ENCODE data around the gene KCNIP4.

KCNIP4 gene

GRCh38 chr4:21680326-21680898 lies 268.2 kb downstream of the KCNIP4 start:
- Histone ChIP-seq H3K27ac (ENCODE audit: low read depth, low read length) (no peak overlapping the region), H3K4me1 (ENCODE audit: insufficient read depth, low read length) (no peaks in the 10 kb centered on the region), H3K4me3 (ENCODE audit: low read depth in 1 of 2, low read length in 2 of 2) (no peak overlapping the region), H3K27me3 (ENCODE audit: control insufficient read depth in 1 of 2, insufficient read depth in 2 of 2, low read length in 2 of 2) (no peaks in the 10 kb centered on the region), H3K36me3 (ENCODE audit: insufficient read depth, low read length) (no peaks in the 10 kb centered on the region), H3K9ac (ENCODE audit: low read length) (no peak overlapping the region), H3K9me3 (ENCODE audit: low read length) (no peaks in the 10 kb centered on the region)

- H3K27me3 ChIP-seq (ENCODE audit: control insufficient read depth in 1 of 2, insufficient read depth in 2 of 2, low read length in 2 of 2) = no peaks in the 10 kb centered on the region
- no peak overlapping the region for H3K9ac ChIP-seq (ENCODE audit: low read length)
- no peaks in the 10 kb centered on the region for H3K36me3 ChIP-seq (ENCODE audit: insufficient read depth, low read length)
- no peaks in the 10 kb centered on the region for H3K4me1 ChIP-seq (ENCODE audit: insufficient read depth, low read length)
- no peak overlapping the region for H3K4me3 ChIP-seq (ENCODE audit: low read depth in 1 of 2, low read length in 2 of 2)
- no peak overlapping the region for H3K27ac ChIP-seq (ENCODE audit: low read depth, low read length)
- no peaks in the 10 kb centered on the region for H3K9me3 ChIP-seq (ENCODE audit: low read length)
These were observed 269.9 kb downstream of the KCNIP4 start for GRCh38 chr4:21678711-21679110.

- H3K9ac ChIP-seq (ENCODE audit: low read length) = no peak overlapping the region
- H3K27me3 ChIP-seq (ENCODE audit: control insufficient read depth in 1 of 2, insufficient read depth in 2 of 2, low read length in 2 of 2) = no peaks in the 10 kb centered on the region
- no peak overlapping the region for H3K27ac ChIP-seq (ENCODE audit: low read depth, low read length)
- no peaks in the 10 kb centered on the region for H3K4me1 ChIP-seq (ENCODE audit: insufficient read depth, low read length)
- H3K4me3 ChIP-seq (ENCODE audit: low read depth in 1 of 2, low read length in 2 of 2) = no peak overlapping the region
- H3K9me3 ChIP-seq (ENCODE audit: low read length) = no peaks in the 10 kb centered on the region
- H3K36me3 ChIP-seq (ENCODE audit: insufficient read depth, low read length) = no peaks in the 10 kb centered on the region
These were observed 271.4 kb downstream of the KCNIP4 start for GRCh38 chr4:21677173-21677572.

GRCh38 chr4:21664355-21664754 lies 284.2 kb downstream of the KCNIP4 start:
- no peaks in the 10 kb centered on the region for H3K27me3 ChIP-seq (ENCODE audit: control insufficient read depth in 1 of 2, insufficient read depth in 2 of 2, low read length in 2 of 2)
- H3K9ac ChIP-seq (ENCODE audit: low read length) = no peak overlapping the region
- no peak overlapping the region for H3K27ac ChIP-seq (ENCODE audit: low read depth, low read length)
- H3K4me1 ChIP-seq (ENCODE audit: insufficient read depth, low read length) = peaks cover 6% of the 10 kb centered on the region
- no peaks in the 10 kb centered on the region for H3K36me3 ChIP-seq (ENCODE audit: insufficient read depth, low read length)
- no peaks in the 10 kb centered on the region for H3K9me3 ChIP-seq (ENCODE audit: low read length)
- H3K4me3 ChIP-seq (ENCODE audit: low read depth in 1 of 2, low read length in 2 of 2) = no peak overlapping the region

GRCh38 chr4:21656832-21657231 lies 291.7 kb downstream of the KCNIP4 start:
- H3K27ac ChIP-seq (ENCODE audit: low read depth, low read length) = no peak overlapping the region
- no peak overlapping the region for H3K9ac ChIP-seq (ENCODE audit: low read length)
- H3K36me3 ChIP-seq (ENCODE audit: insufficient read depth, low read length) = no peaks in the 10 kb centered on the region
- H3K4me1 ChIP-seq (ENCODE audit: insufficient read depth, low read length) = peaks cover 19% of the 10 kb centered on the region
- H3K27me3 ChIP-seq (ENCODE audit: control insufficient read depth in 1 of 2, insufficient read depth in 2 of 2, low read length in 2 of 2) = no peaks in the 10 kb centered on the region
- no peaks in the 10 kb centered on the region for H3K9me3 ChIP-seq (ENCODE audit: low read length)
- H3K4me3 ChIP-seq (ENCODE audit: low read depth in 1 of 2, low read length in 2 of 2) = no peak overlapping the region

- no peaks in the 10 kb centered on the region for H3K9me3 ChIP-seq (ENCODE audit: low read length)
- no peaks in the 10 kb centered on the region for H3K36me3 ChIP-seq (ENCODE audit: insufficient read depth, low read length)
- no peak overlapping the region for H3K27ac ChIP-seq (ENCODE audit: low read depth, low read length)
- H3K9ac ChIP-seq (ENCODE audit: low read length) = no peak overlapping the region
- no peaks in the 10 kb centered on the region for H3K27me3 ChIP-seq (ENCODE audit: control insufficient read depth in 1 of 2, insufficient read depth in 2 of 2, low read length in 2 of 2)
- no peak overlapping the region for H3K4me3 ChIP-seq (ENCODE audit: low read depth in 1 of 2, low read length in 2 of 2)
- peaks cover 19% of the 10 kb centered on the region for H3K4me1 ChIP-seq (ENCODE audit: insufficient read depth, low read length)
These were observed 293.5 kb downstream of the KCNIP4 start for GRCh38 chr4:21655031-21655430.

- H3K36me3 ChIP-seq (ENCODE audit: insufficient read depth, low read length) = no peaks in the 10 kb centered on the region
- no peak overlapping the region for H3K9ac ChIP-seq (ENCODE audit: low read length)
- no peak overlapping the region for H3K4me3 ChIP-seq (ENCODE audit: low read depth in 1 of 2, low read length in 2 of 2)
- no peaks in the 10 kb centered on the region for H3K9me3 ChIP-seq (ENCODE audit: low read length)
- H3K27ac ChIP-seq (ENCODE audit: low read depth, low read length) = no peak overlapping the region
- no peaks in the 10 kb centered on the region for H3K27me3 ChIP-seq (ENCODE audit: control insufficient read depth in 1 of 2, insufficient read depth in 2 of 2, low read length in 2 of 2)
- peaks cover 27% of the 10 kb centered on the region for H3K4me1 ChIP-seq (ENCODE audit: insufficient read depth, low read length)
These were observed 295.9 kb downstream of the KCNIP4 start for GRCh38 chr4:21652508-21653231.

- H3K9me3 ChIP-seq (ENCODE audit: low read length) = no peaks in the 10 kb centered on the region
- H3K36me3 ChIP-seq (ENCODE audit: insufficient read depth, low read length) = no peaks in the 10 kb centered on the region
- H3K9ac ChIP-seq (ENCODE audit: low read length) = no peak overlapping the region
- peaks cover 27% of the 10 kb centered on the region for H3K4me1 ChIP-seq (ENCODE audit: insufficient read depth, low read length)
- no peak overlapping the region for H3K4me3 ChIP-seq (ENCODE audit: low read depth in 1 of 2, low read length in 2 of 2)
- no peak overlapping the region for H3K27ac ChIP-seq (ENCODE audit: low read depth, low read length)
- H3K27me3 ChIP-seq (ENCODE audit: control insufficient read depth in 1 of 2, insufficient read depth in 2 of 2, low read length in 2 of 2) = no peaks in the 10 kb centered on the region
These were observed 299.0 kb downstream of the KCNIP4 start for GRCh38 chr4:21649391-21650090.

- Histone ChIP-seq H3K27ac (ENCODE audit: low read depth, low read length) (no peak overlapping the region), H3K9ac (ENCODE audit: low read length) (no peak overlapping the region), H3K36me3 (ENCODE audit: insufficient read depth, low read length) (no peaks in the 10 kb centered on the region), H3K9me3 (ENCODE audit: low read length) (no peaks in the 10 kb centered on the region), H3K4me3 (ENCODE audit: low read depth in 1 of 2, low read length in 2 of 2) (no peak overlapping the region), H3K27me3 (ENCODE audit: control insufficient read depth in 1 of 2, insufficient read depth in 2 of 2, low read length in 2 of 2) (no peaks in the 10 kb centered on the region), H3K4me1 (ENCODE audit: insufficient read depth, low read length) (peaks cover 8% of the 10 kb centered on the region)
These were observed 302.8 kb downstream of the KCNIP4 start for GRCh38 chr4:21645776-21646175.

- Histone ChIP-seq H3K27ac (ENCODE audit: low read depth, low read length) (no peak overlapping the region), H3K27me3 (ENCODE audit: control insufficient read depth in 1 of 2, insufficient read depth in 2 of 2, low read length in 2 of 2) (no peaks in the 10 kb centered on the region), H3K4me1 (ENCODE audit: insufficient read depth, low read length) (no peaks in the 10 kb centered on the region), H3K36me3 (ENCODE audit: insufficient read depth, low read length) (no peaks in the 10 kb centered on the region), H3K9ac (ENCODE audit: low read length) (no peak overlapping the region), H3K9me3 (ENCODE audit: low read length) (no peaks in the 10 kb centered on the region), H3K4me3 (ENCODE audit: low read depth in 1 of 2, low read length in 2 of 2) (no peak overlapping the region)
These were observed 306.9 kb downstream of the KCNIP4 start for GRCh38 chr4:21641696-21642095.

- Histone ChIP-seq H3K36me3 (ENCODE audit: insufficient read depth, low read length) (no peaks in the 10 kb centered on the region), H3K4me3 (ENCODE audit: low read depth in 1 of 2, low read length in 2 of 2) (no peak overlapping the region), H3K27me3 (ENCODE audit: control insufficient read depth in 1 of 2, insufficient read depth in 2 of 2, low read length in 2 of 2) (no peaks in the 10 kb centered on the region), H3K9me3 (ENCODE audit: low read length) (no peaks in the 10 kb centered on the region), H3K9ac (ENCODE audit: low read length) (no peak overlapping the region), H3K4me1 (ENCODE audit: insufficient read depth, low read length) (no peaks in the 10 kb centered on the region), H3K27ac (ENCODE audit: low read depth, low read length) (no peak overlapping the region)
These were observed 310.3 kb downstream of the KCNIP4 start for GRCh38 chr4:21638171-21638725.
